ENCODE data around the gene DCST1. TPM values are rescaled to one million over a fixed set of nuclear protein-coding genes. Genes with fewer than 3 reads are reported as not detected.

The DCST1 gene
- total and polyA plus RNA-seq, 2 experiments from 2014 or later: not detected

DNA sequence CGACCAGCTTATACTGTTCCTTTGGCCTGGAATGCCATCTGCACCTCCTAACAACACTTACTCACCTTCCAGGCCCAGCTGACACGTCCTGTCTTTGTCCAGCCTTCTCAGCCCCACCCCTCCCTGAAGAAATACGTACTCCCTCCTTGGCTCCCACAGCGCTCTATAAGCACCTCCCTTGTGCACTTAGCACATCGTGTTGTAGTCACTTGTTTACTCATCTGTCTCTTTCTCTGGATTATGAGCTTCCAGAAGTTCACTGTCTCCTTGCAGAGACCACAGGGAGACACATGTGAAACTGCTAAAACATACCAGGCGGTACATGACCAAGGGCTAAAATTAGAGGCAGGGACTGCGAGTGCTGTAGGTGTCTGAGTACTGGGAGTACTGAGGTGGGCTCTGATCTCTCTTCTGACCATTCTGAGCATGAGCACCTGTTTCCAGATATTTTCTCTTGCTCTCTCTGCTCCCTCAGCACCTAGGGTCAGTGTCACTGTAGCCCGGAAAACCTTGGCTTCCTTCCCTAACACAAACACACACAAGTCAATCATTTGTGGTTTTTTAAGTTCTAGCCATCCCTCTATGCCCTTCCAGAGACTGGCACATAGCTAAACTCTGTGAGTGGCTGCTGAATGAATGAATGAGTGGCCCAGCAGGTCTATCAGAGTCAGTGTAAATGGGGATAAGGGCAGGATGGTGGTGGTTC lies 5.1 kb downstream of the DCST1 start:
- Histone ChIP-seq H3K9me2 (ENCODE audit: insufficient read depth) (no peaks in the 10 kb centered on the region), H3K4me1 (ENCODE audit: insufficient read depth) (peaks cover 8% of the 10 kb centered on the region; the same call in 1 of the 2 replicates), H3K4me3 (no peak overlapping the region), H3K9ac (no peak overlapping the region), H3F3A (ENCODE audit: insufficient read depth) (no peaks in the 10 kb centered on the region), H3K4me2 (ENCODE audit: unreplicated experiment) (no peak overlapping the region), H2AFZ (no peak overlapping the region), H3K9me3 (ENCODE audit: low read depth) (no peaks in the 10 kb centered on the region), H4K20me1 (ENCODE audit: insufficient read depth) (no peaks in the 10 kb centered on the region), H3K27ac (no peak overlapping the region), H3K27me3 (replicated peaks; ENCODE audit: insufficient read depth) (no peaks in the 10 kb centered on the region), H3K79me2 (ENCODE audit: insufficient read depth) (no peaks in the 10 kb centered on the region), H3K36me3 (ENCODE audit: low read depth) (no peaks in the 10 kb centered on the region)
- TF ChIP-seq EZH2 (IDR thresholded peaks at IDR 0.05; ENCODE audit: insufficient read depth, poor library complexity, severe bottlenecking): no peak
- TF ChIP-seq EZH2phosphoT487 (IDR thresholded peaks at IDR 0.05; ENCODE audit: insufficient read depth, low read depth): no peak
- peak; percentile 87 for DNase-seq
- in situ Hi-C loops (cut with MboI): no loop called here
- 19 to 24% methylated on average over 8 of the region's 8 CpGs for WGBS, 2 experiments (ENCODE audit: low coverage in 1 of 2, low lambda C conversion rate in 2 of 2, missing lambda C conversion rate in 2 of 2)

- TF ChIP-seq EZH2phosphoT487 (IDR thresholded peaks at IDR 0.05; ENCODE audit: insufficient read depth, low read depth): no peak
- no peak for TF ChIP-seq EZH2 (IDR thresholded peaks at IDR 0.05; ENCODE audit: insufficient read depth, poor library complexity, severe bottlenecking)
- Histone ChIP-seq H3K9ac (no peak overlapping the region), H3K27ac (no peak overlapping the region), H3F3A (ENCODE audit: insufficient read depth) (no peaks in the 10 kb centered on the region), H3K27me3 (replicated peaks; ENCODE audit: insufficient read depth) (no peaks in the 10 kb centered on the region), H3K4me3 (no peak overlapping the region), H3K9me3 (ENCODE audit: low read depth) (no peaks in the 10 kb centered on the region), H3K36me3 (ENCODE audit: low read depth) (no peaks in the 10 kb centered on the region), H3K4me2 (ENCODE audit: unreplicated experiment) (no peak overlapping the region), H2AFZ (no peak overlapping the region), H3K4me1 (ENCODE audit: insufficient read depth) (peaks cover 8% of the 10 kb centered on the region; the same call in 1 of the 2 replicates), H4K20me1 (ENCODE audit: insufficient read depth) (no peaks in the 10 kb centered on the region), H3K9me2 (ENCODE audit: insufficient read depth) (no peaks in the 10 kb centered on the region), H3K79me2 (ENCODE audit: insufficient read depth) (no peaks in the 10 kb centered on the region)
- in situ Hi-C loops (cut with MboI): no loop called here
- DNase-seq: no peak
- 57 to 80% methylated on average over 4 of the region's 4 CpGs for WGBS, 2 experiments (ENCODE audit: low coverage in 1 of 2, low lambda C conversion rate in 2 of 2, missing lambda C conversion rate in 2 of 2)
Measured at GRCh38 chr1:155039308-155039669, 5.7 kb downstream of the DCST1 start.

GRCh38 chr1:155040358-155041093 lies 6.9 kb downstream of the DCST1 start:
- Histone ChIP-seq H3K27me3 (replicated peaks; ENCODE audit: insufficient read depth) (no peaks in the 10 kb centered on the region), H3K9ac (no peak overlapping the region), H3K4me2 (ENCODE audit: unreplicated experiment) (no peak overlapping the region), H3K36me3 (ENCODE audit: low read depth) (no peaks in the 10 kb centered on the region), H3F3A (ENCODE audit: insufficient read depth) (no peaks in the 10 kb centered on the region), H2AFZ (no peak overlapping the region), H4K20me1 (ENCODE audit: insufficient read depth) (no peaks in the 10 kb centered on the region), H3K4me1 (ENCODE audit: insufficient read depth) (peaks cover 15% of the 10 kb centered on the region), H3K79me2 (ENCODE audit: insufficient read depth) (no peaks in the 10 kb centered on the region), H3K4me3 (no peak overlapping the region), H3K27ac (no peak overlapping the region), H3K9me3 (ENCODE audit: low read depth) (no peaks in the 10 kb centered on the region), H3K9me2 (ENCODE audit: insufficient read depth) (no peaks in the 10 kb centered on the region)
- no peak for DNase-seq
- TF ChIP-seq EZH2phosphoT487 (IDR thresholded peaks at IDR 0.05; ENCODE audit: insufficient read depth, low read depth) (no peak), EZH2 (IDR thresholded peaks at IDR 0.05; ENCODE audit: insufficient read depth, poor library complexity, severe bottlenecking) (no peak)
- in situ Hi-C loops (cut with MboI): no loop called here
- WGBS, 2 experiments (ENCODE audit: low coverage in 1 of 2, low lambda C conversion rate in 2 of 2, missing lambda C conversion rate in 2 of 2): 79 to 80% methylated on average over 14 of the region's 14 CpGs

DNA sequence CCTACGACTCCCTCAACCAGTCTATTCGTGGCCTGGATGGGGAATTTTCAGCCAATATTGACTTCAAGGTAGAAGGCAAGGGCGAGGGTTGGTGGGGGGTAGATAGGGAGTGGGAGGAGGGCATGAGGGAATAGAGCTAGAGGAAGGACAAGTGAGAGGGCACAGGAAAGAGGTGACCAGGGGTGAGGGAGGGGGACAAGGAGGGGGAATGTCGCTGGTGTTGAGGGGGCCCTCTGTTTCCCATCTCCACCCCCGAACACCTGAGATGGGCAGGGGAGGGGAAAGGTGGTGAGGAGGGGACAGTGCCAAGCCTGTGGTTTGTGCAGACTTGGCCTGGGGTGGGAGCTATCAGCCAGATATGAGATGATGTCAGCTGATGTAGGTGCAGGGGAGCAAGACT lies 9.2 kb downstream of the DCST1 start:
- in situ Hi-C loops (cut with MboI): no loop called here
- DNase-seq: no peak
- H3K36me3 ChIP-seq (ENCODE audit: low read depth): no peaks in the 10 kb centered on the region
- no peaks in the 10 kb centered on the region for H3F3A ChIP-seq (ENCODE audit: insufficient read depth)
- no peaks in the 10 kb centered on the region for H3K27me3 ChIP-seq (replicated peaks; ENCODE audit: insufficient read depth)
- WGBS, 2 experiments (ENCODE audit: low coverage in 1 of 2, low lambda C conversion rate in 2 of 2, missing lambda C conversion rate in 2 of 2): 61 to 72% methylated on average over 3 to 5 of the region's 5 CpGs
- no peaks in the 10 kb centered on the region for H3K9me3 ChIP-seq (ENCODE audit: low read depth)
- H3K4me3 ChIP-seq: no peak overlapping the region
- H3K9ac ChIP-seq: no peak overlapping the region
- H2AFZ ChIP-seq: no peak overlapping the region
- no peak overlapping the region for H3K27ac ChIP-seq
- H4K20me1 ChIP-seq (ENCODE audit: insufficient read depth): no peaks in the 10 kb centered on the region
- H3K4me1 ChIP-seq (ENCODE audit: insufficient read depth): peaks cover 15% of the 10 kb centered on the region
- H3K4me2 ChIP-seq (ENCODE audit: unreplicated experiment): no peak overlapping the region
- TF ChIP-seq EZH2phosphoT487 (IDR thresholded peaks at IDR 0.05; ENCODE audit: insufficient read depth, low read depth) (no peak), EZH2 (IDR thresholded peaks at IDR 0.05; ENCODE audit: insufficient read depth, poor library complexity, severe bottlenecking) (no peak)
- H3K79me2 ChIP-seq (ENCODE audit: insufficient read depth): no peaks in the 10 kb centered on the region
- H3K9me2 ChIP-seq (ENCODE audit: insufficient read depth): no peaks in the 10 kb centered on the region

Data from GM23248 (cell line).